Liver (tissue), 9 donors: ENCODE results near the gene NUBPL. TPM values are rescaled to one million over a fixed set of nuclear protein-coding genes. Genes with fewer than 3 reads are reported as not detected.

Experiments
- DNase-seq: peaks from one replicate; pipeline ENCODE4 v3.0.0-alpha.2; 2017; ENCODE audit warnings: low spot score
- H3K27ac ChIP-seq, 2 donors: one replicate each; pipeline ENCODE4 v1.7.0; 2013; ENCODE audit warnings: inconsistent platforms in 2 of 2, low read length in 2 of 2, control low read depth in 1 of 2, low read depth in 1 of 2, mild to moderate bottlenecking in 1 of 2
- H3K27me3 ChIP-seq, 4 donors: one replicate each; pipeline versions ENCODE4 v1.6.1 to v1.7.0; 2013; ENCODE audit warnings: low read length in 3 of 4, inconsistent platforms in 1 of 4, mild to moderate bottlenecking in 1 of 4, moderate library complexity in 1 of 4; ENCODE audit not compliant: control insufficient read depth in 4 of 4, insufficient read depth in 4 of 4
- H3K36me3 ChIP-seq, 4 donors: one replicate each; pipeline versions ENCODE4 v1.6.1 to v1.7.0; 2013; ENCODE audit warnings: low read length in 3 of 4, mild to moderate bottlenecking in 3 of 4, low read depth in 1 of 4, moderate library complexity in 1 of 4; ENCODE audit not compliant: control insufficient read depth in 4 of 4, insufficient read depth in 3 of 4
- H3K4me1 ChIP-seq, 4 donors: one replicate each; pipeline versions ENCODE4 v1.6.1 to v1.7.0; 2013; ENCODE audit warnings: low read length in 3 of 4, mild to moderate bottlenecking in 3 of 4, moderate library complexity in 1 of 4; ENCODE audit not compliant: control insufficient read depth in 4 of 4, insufficient read depth in 4 of 4
- H3K4me3 ChIP-seq, 3 donors: one replicate each; pipeline versions ENCODE4 v1.6.1 to v1.7.0; 2013; ENCODE audit warnings: low read length in 3 of 3, control low read depth in 1 of 3, low read depth in 1 of 3, mild to moderate bottlenecking in 1 of 3
- H3K9ac ChIP-seq, 2 donors: one replicate each; pipeline ENCODE4 v1.7.0; 2013; ENCODE audit warnings: low read length in 2 of 2, mild to moderate bottlenecking in 2 of 2, moderate library complexity in 2 of 2, control low read depth in 1 of 2, low read depth in 1 of 2
- H3K9me3 ChIP-seq, 4 donors: one replicate each; pipeline versions ENCODE4 v1.6.1 to v1.7.0; 2013; ENCODE audit warnings: low read length in 3 of 4; ENCODE audit not compliant: control insufficient read depth in 4 of 4
- ATF3 ChIP-seq: IDR thresholded peaks from 2 replicates; pipeline ENCODE4 v1.6.1; 2016; ENCODE audit warnings: antibody characterized with exemption
- CTCF ChIP-seq: fragments of 150-350 bp; IDR thresholded peaks from 2 replicates; pipeline ENCODE4 v1.5.1; 2017; ENCODE audit warnings: improper control_type of control experiment, low read depth, low read length; ENCODE audit not compliant: missing input control
- EGR1 ChIP-seq, 2 donors: IDR thresholded peaks; 2 replicates each; pipeline ENCODE4 v1.6.1; 2016 to 2018; ENCODE audit warnings: antibody characterized with exemption in 2 of 2, low read depth in 2 of 2
- FOXA1 ChIP-seq: IDR thresholded peaks from 2 replicates; pipeline ENCODE4 v1.6.1; 2016; ENCODE audit warnings: antibody characterized with exemption
- FOXA2 ChIP-seq: IDR thresholded peaks from 2 replicates; pipeline ENCODE4 v1.6.1; 2016; ENCODE audit warnings: antibody characterized with exemption
- GABPA ChIP-seq, 2 donors: IDR thresholded peaks in 1 of 2; conservative IDR thresholded peaks in 1 of 2; 2 replicates each; pipeline ENCODE4 v1.6.1; 2016; ENCODE audit warnings: antibody characterized with exemption in 2 of 2, mild to moderate bottlenecking in 1 of 2, moderate library complexity in 1 of 2
- HNF4A ChIP-seq, 2 donors: conservative IDR thresholded peaks; 2 replicates each; pipeline ENCODE4 v1.6.1; 2016; ENCODE audit warnings: antibody characterized with exemption in 2 of 2, mild to moderate bottlenecking in 2 of 2
- HNF4G ChIP-seq: IDR thresholded peaks from 2 replicates; pipeline ENCODE4 v1.6.1; 2016; ENCODE audit warnings: antibody characterized with exemption
- JUND ChIP-seq, 2 donors: IDR thresholded peaks; 2 replicates each; pipeline ENCODE4 v1.6.1; 2016; ENCODE audit warnings: antibody characterized with exemption in 2 of 2
- MAX ChIP-seq: IDR thresholded peaks from 2 replicates; pipeline ENCODE4 v1.6.1; 2016; ENCODE audit warnings: antibody characterized with exemption
- NR2F2 ChIP-seq: IDR thresholded peaks from 2 replicates; pipeline ENCODE4 v1.6.1; 2016; ENCODE audit warnings: antibody characterized with exemption
- RAD21 ChIP-seq, 2 donors: IDR thresholded peaks; 2 replicates each; pipeline ENCODE4 v1.6.1; 2016; ENCODE audit warnings: antibody characterized with exemption in 2 of 2, mild to moderate bottlenecking in 2 of 2
- REST ChIP-seq: IDR thresholded peaks from 2 replicates; pipeline ENCODE4 v1.6.1; 2016; ENCODE audit warnings: antibody characterized with exemption, mild to moderate bottlenecking
- RXRA ChIP-seq, 2 donors: IDR thresholded peaks; 2 replicates each; pipeline ENCODE4 v1.6.1; 2017 to 2018; ENCODE audit warnings: antibody characterized with exemption in 2 of 2, mild to moderate bottlenecking in 1 of 2
- TAF1 ChIP-seq: conservative IDR thresholded peaks from 2 replicates; pipeline ENCODE4 v1.6.1; 2016; ENCODE audit warnings: antibody characterized with exemption, mild to moderate bottlenecking
- YY1 ChIP-seq: IDR thresholded peaks from 2 replicates; pipeline ENCODE4 v1.6.1; 2016; ENCODE audit warnings: antibody characterized with exemption, mild to moderate bottlenecking
- WGBS: extraction: QIAGEN DNeasy Blood & Tissue Kit; methylation state at CpG from one replicate; pipeline ENCODE4 v1.1.7; 2013; 5-methylcytosine and 5-hydroxymethylcytosine counted together
- polyA plus RNA-seq, 2 donors: library from polyadenylated mRNA; stranded (reverse) in 1 of 2; unstranded in 1 of 2; fragments of 200-250 nt in 1 of 2; fragments of >200 nt in 1 of 2; fragmentation: Nextera tagmentation in 1 of 2; extraction: Ambion mirVana in 1 of 2; gene quantifications; one replicate each; pipeline versions ENCODE4 v1.2.1 to v1.2.3, GENCODE V29; 2013 to 2015
- total RNA-seq, 2 donors: library from RNA; depleted of rRNA; stranded (reverse); fragments of >200 nt; gene quantifications; one replicate each; pipeline ENCODE4 v1.2.3, GENCODE V29; 2014
- donor health status: healthy.
- donor health status: healthy.
- donor health status: healthy.
- donor health status: healthy.
- donor health status: healthy.

The NUBPL gene
- total and polyA plus RNA-seq, 4 donors = 4.2 to 9.3 (median 6.7) TPM

- WGBS = 96% methylated on average over 1 of the region's 1 CpG
- no peak for DNase-seq
- Histone ChIP-seq H3K27ac (no peak overlapping the region), H3K9me3 (no peaks in the 10 kb centered on the region), H3K4me1 (no peaks in the 10 kb centered on the region), H3K36me3 (no peaks in the 10 kb centered on the region), H3K9ac (no peak overlapping the region), H3K4me3 (no peak overlapping the region), H3K27me3 (no peaks in the 10 kb centered on the region)
- TF ChIP-seq RXRA (IDR thresholded peaks at IDR 0.05) (no peak), EGR1 (IDR thresholded peaks at IDR 0.05; ENCODE audit: low read depth in 2 of 2) (no peak), HNF4G (no peak), GABPA (IDR thresholded peaks at IDR 0.05 in 1 of 2, conservative IDR thresholded peaks at IDR 0.05 in 1 of 2) (no peak), FOXA1 (no peak), ATF3 (no peak), JUND (IDR thresholded peaks at IDR 0.05) (no peak), HNF4A (conservative IDR thresholded peaks at IDR 0.05) (no peak), FOXA2 (no peak), CTCF (no peak), RAD21 (IDR thresholded peaks at IDR 0.05) (no peak), MAX (no peak)
Observed at GRCh38 chr14:31843361-31844091, 282.3 kb downstream of the NUBPL start.

- WGBS = 73% methylated on average over 2 of the region's 2 CpGs
- Histone ChIP-seq H3K36me3 (peaks cover 0 to 2% (median 0%) of the 10 kb centered on the region in 4 donors), H3K27ac (peak overlapping the region; percentile 65), H3K4me3 (no peak overlapping the region), H3K9ac (no peak overlapping the region), H3K4me1 (peaks cover 0 to 12% (median 2%) of the 10 kb centered on the region in 4 donors), H3K9me3 (no peaks in the 10 kb centered on the region), H3K27me3 (no peaks in the 10 kb centered on the region)
- no peak for TF ChIP-seq RXRA (IDR thresholded peaks at IDR 0.05)
- no peak for TF ChIP-seq HNF4A (conservative IDR thresholded peaks at IDR 0.05)
- no peak for TF ChIP-seq RAD21 (IDR thresholded peaks at IDR 0.05)
- TF ChIP-seq JUND (IDR thresholded peaks at IDR 0.05) = no peak
- TF ChIP-seq TAF1 = no peak
- no peak for TF ChIP-seq NR2F2
- TF ChIP-seq MAX = no peak
- no peak for TF ChIP-seq REST
- no peak for TF ChIP-seq FOXA1
- no peak for TF ChIP-seq YY1
- no peak for TF ChIP-seq CTCF
- no peak for TF ChIP-seq EGR1 (IDR thresholded peaks at IDR 0.05; ENCODE audit: low read depth in 2 of 2)
- no peak for DNase-seq
Observed at GRCh38 chr14:31854508-31855075, 293.4 kb downstream of the NUBPL start.
